ENCODE measurements around the gene LILRA6.
"Not testable (repeated sequence)": the region's sequence is repeated elsewhere in the genome, so short reads cannot be mapped to it uniquely, and the experiment has no call there.

GRCh38 chr19:54271587-54271986 lies 29.0 kb upstream of the LILRA6 start:
- not testable (repeated sequence) for TF ChIP-seq SUZ12 (IDR thresholded peaks at IDR 0.05); NFRKB (IDR thresholded peaks at IDR 0.05); LEF1 (IDR thresholded peaks at IDR 0.05; ENCODE audit: borderline replicate concordance); FOXM1 (IDR thresholded peaks at IDR 0.05; ENCODE audit: borderline replicate concordance)

Data from HEK293T (cell line).